A673 (cell line): ENCODE measurements around the gene HABP2.

ENCODE experiments used
- EZH2 ChIP-seq: fragments of 200-600 bp; sonication (generic); IDR thresholded peaks from 2 replicates; pipeline ENCODE4 v1.6.1; 2017; ENCODE audit warnings: borderline replicate concordance, low read depth, mild to moderate bottlenecking, mixed read lengths, antibody characterized with exemption, low read length; ENCODE audit not compliant: poor library complexity, severe bottlenecking
- TF ChIP-seq, protein P1 (sequence below): fragments of 300-800, 200-600 bp; sonication (generic); conservative IDR thresholded peaks from 2 replicates; pipeline ENCODE4 v1.5.1; 2017; ENCODE audit warnings: low read depth, mild to moderate bottlenecking, antibody characterized with exemption, low read length, moderate library complexity, mixed read lengths

DNA sequence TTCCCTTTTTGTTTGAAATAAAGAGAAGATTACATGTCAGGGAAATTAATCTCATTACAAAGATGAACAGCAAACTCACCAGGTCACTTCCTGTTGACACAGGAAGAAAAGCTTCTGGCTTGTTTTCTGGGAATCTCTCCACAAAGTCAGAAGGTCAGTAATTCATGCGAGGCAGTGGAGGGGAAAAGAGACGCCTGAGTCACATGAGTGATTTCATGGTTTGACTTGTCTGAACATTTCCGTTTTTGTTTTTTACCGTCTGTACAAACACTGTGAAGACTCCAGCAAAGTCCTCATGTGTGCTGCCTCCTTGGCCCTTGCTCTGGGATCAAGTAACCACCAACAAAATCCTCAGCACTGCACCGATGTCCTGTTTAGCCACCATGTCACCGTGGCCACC, 2.5 kb upstream of the HABP2 start:
- TF ChIP-seq, protein P1, sequence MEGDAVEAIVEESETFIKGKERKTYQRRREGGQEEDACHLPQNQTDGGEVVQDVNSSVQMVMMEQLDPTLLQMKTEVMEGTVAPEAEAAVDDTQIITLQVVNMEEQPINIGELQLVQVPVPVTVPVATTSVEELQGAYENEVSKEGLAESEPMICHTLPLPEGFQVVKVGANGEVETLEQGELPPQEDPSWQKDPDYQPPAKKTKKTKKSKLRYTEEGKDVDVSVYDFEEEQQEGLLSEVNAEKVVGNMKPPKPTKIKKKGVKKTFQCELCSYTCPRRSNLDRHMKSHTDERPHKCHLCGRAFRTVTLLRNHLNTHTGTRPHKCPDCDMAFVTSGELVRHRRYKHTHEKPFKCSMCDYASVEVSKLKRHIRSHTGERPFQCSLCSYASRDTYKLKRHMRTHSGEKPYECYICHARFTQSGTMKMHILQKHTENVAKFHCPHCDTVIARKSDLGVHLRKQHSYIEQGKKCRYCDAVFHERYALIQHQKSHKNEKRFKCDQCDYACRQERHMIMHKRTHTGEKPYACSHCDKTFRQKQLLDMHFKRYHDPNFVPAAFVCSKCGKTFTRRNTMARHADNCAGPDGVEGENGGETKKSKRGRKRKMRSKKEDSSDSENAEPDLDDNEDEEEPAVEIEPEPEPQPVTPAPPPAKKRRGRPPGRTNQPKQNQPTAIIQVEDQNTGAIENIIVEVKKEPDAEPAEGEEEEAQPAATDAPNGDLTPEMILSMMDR, result no peak
- no peak for TF ChIP-seq EZH2
